ENCODE measurements around the gene KLHL13.

DNA sequence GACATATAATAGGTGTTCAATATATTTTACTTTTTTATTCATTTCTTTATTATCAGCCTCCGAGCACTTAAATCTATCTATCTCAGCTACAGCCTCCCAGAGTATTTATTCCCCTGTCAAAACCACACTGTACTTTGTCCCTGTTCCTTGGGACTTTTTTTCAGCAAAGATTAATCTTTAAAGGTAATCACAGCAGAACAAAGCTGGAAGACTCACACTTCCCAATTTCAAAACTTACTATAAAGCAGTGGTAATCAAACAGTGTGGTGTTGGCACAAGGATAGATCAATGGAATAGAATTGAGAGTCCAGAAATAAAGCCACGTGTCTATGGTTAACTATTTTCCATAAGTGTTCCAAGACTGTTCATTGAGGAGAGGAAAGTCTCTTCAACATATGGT is 59.7 kb downstream of the KLHL13 start:
- TF ChIP-seq, protein P1, sequence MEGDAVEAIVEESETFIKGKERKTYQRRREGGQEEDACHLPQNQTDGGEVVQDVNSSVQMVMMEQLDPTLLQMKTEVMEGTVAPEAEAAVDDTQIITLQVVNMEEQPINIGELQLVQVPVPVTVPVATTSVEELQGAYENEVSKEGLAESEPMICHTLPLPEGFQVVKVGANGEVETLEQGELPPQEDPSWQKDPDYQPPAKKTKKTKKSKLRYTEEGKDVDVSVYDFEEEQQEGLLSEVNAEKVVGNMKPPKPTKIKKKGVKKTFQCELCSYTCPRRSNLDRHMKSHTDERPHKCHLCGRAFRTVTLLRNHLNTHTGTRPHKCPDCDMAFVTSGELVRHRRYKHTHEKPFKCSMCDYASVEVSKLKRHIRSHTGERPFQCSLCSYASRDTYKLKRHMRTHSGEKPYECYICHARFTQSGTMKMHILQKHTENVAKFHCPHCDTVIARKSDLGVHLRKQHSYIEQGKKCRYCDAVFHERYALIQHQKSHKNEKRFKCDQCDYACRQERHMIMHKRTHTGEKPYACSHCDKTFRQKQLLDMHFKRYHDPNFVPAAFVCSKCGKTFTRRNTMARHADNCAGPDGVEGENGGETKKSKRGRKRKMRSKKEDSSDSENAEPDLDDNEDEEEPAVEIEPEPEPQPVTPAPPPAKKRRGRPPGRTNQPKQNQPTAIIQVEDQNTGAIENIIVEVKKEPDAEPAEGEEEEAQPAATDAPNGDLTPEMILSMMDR (IDR thresholded peaks at IDR 0.05) = no peak
- TF ChIP-seq POLR2AphosphoS5 (IDR thresholded peaks at IDR 0.05) = no peak
- no peak for TF ChIP-seq POLR2A (IDR thresholded peaks at IDR 0.05)
